GM11168 (cell line): Measurements from ENCODE around the gene POLA1.
"Not testable (repeated sequence)": the region's sequence is repeated elsewhere in the genome, so short reads cannot be mapped to it uniquely, and the experiment has no call there.

Experiments used
- in situ Hi-C: fragments of 300-500 bp; cut with MboI; formaldehyde crosslinking; loops from one replicate; pipeline ENCODE4 v1.12.0; 2022; ENCODE audit warnings: low sequenced_read_pairs; ENCODE audit not compliant: unreplicated experiment

POLA1 gene

GRCh38 chrX:24693453-24694202 lies at the start of gene POLA1:
TSS of gene POLA1 (plus strand) at chrX:24693918. CDS start at chrX:24693962, 44 bp downstream.
- in situ Hi-C loops, result no loop called here

- in situ Hi-C loops, result no loop called here
Observed at GRCh38 chrX:24646006-24646405, 47.7 kb upstream of the POLA1 start.

GRCh38 chrX:24646745-24647182 lies 47.0 kb upstream of the POLA1 start:
- in situ Hi-C loops, result no loop called here

GRCh38 chrX:24647257-24648058 lies 46.3 kb upstream of the POLA1 start, which contains the start of gene PCYT1B:
TSS of gene PCYT1B (minus strand) at chrX:24647347. CDS start at chrX:24647105, 242 bp downstream.
- in situ Hi-C loops, result no loop called here

GRCh38 chrX:24648495-24648894 lies 45.2 kb upstream of the POLA1 start:
- in situ Hi-C loops, result no loop called here

GRCh38 chrX:24651783-24652182 lies 41.9 kb upstream of the POLA1 start:
- in situ Hi-C loops, result no loop called here

- in situ Hi-C loops, result not testable (repeated sequence)
Observed at GRCh38 chrX:24655679-24656078, 38.0 kb upstream of the POLA1 start.

GRCh38 chrX:24657671-24658386 lies 35.9 kb upstream of the POLA1 start:
- in situ Hi-C loops, result no loop called here

GRCh38 chrX:24658421-24658820 lies 35.3 kb upstream of the POLA1 start:
- in situ Hi-C loops, result no loop called here

- in situ Hi-C loops, result no loop called here
Observed at GRCh38 chrX:24659106-24659505, 34.6 kb upstream of the POLA1 start.

- in situ Hi-C loops, result no loop called here
Observed at GRCh38 chrX:24659646-24660045, 34.1 kb upstream of the POLA1 start.

- in situ Hi-C loops, result no loop called here
Observed at GRCh38 chrX:24661292-24661691, 32.4 kb upstream of the POLA1 start.

- in situ Hi-C loops, result no loop called here
Observed at GRCh38 chrX:24662352-24662751, 31.4 kb upstream of the POLA1 start.

GRCh38 chrX:24668111-24668510 lies 25.6 kb upstream of the POLA1 start:
- in situ Hi-C loops, result no loop called here

- in situ Hi-C loops, result no loop called here
Observed at GRCh38 chrX:24672701-24673190, 21.0 kb upstream of the POLA1 start.

GRCh38 chrX:24673424-24673823 lies 20.3 kb upstream of the POLA1 start:
- in situ Hi-C loops, result no loop called here

- in situ Hi-C loops, result no loop called here
Observed at GRCh38 chrX:24676403-24677024, 17.2 kb upstream of the POLA1 start.

GRCh38 chrX:24682739-24683432 lies 10.8 kb upstream of the POLA1 start:
- in situ Hi-C loops, result no loop called here

GRCh38 chrX:24684048-24684447 lies 9.7 kb upstream of the POLA1 start:
- in situ Hi-C loops, result no loop called here

- in situ Hi-C loops, result no loop called here
Observed at GRCh38 chrX:24692305-24692704, 1.4 kb upstream of the POLA1 start.
